Glutamatergic neuron (in vitro differentiated cells): ENCODE data around the gene SPTBN1. TPM values are rescaled to one million over a fixed set of nuclear protein-coding genes. Genes with fewer than 3 reads are reported as not detected.

ENCODE experiments used
- DNase-seq: peaks from one replicate; pipeline ENCODE4 v3.0.0; 2022
- H3K27ac Mint-ChIP-seq: one replicate; pipeline ENCODE4 v1.8.0; 2020; ENCODE audit warnings: mild to moderate bottlenecking, mixed read lengths, inconsistent platforms; ENCODE audit not compliant: unreplicated experiment
- H3K27me3 Mint-ChIP-seq: one replicate; pipeline ENCODE4 v1.8.0; 2020; ENCODE audit warnings: mild to moderate bottlenecking, moderate library complexity, mixed read lengths, inconsistent platforms; ENCODE audit not compliant: unreplicated experiment
- H3K36me3 Mint-ChIP-seq: one replicate; pipeline ENCODE4 v1.8.0; 2020; ENCODE audit warnings: mild to moderate bottlenecking, mixed read lengths, inconsistent platforms; ENCODE audit not compliant: unreplicated experiment
- H3K4me1 Mint-ChIP-seq: one replicate; pipeline ENCODE4 v1.8.0; 2020; ENCODE audit warnings: mild to moderate bottlenecking, low read depth, mixed read lengths, inconsistent platforms; ENCODE audit not compliant: unreplicated experiment
- H3K4me3 Mint-ChIP-seq: one replicate; pipeline ENCODE4 v1.8.0; 2020; ENCODE audit warnings: mild to moderate bottlenecking, mixed read lengths, inconsistent platforms; ENCODE audit not compliant: unreplicated experiment
- H3K9me3 Mint-ChIP-seq: one replicate; pipeline ENCODE4 v1.8.0; 2020; ENCODE audit warnings: mild to moderate bottlenecking, moderate library complexity, mixed read lengths, inconsistent platforms; ENCODE audit not compliant: unreplicated experiment
- total RNA-seq: library from RNA; stranded (reverse); fragmentation: NEBNext Ultra II Directional; extraction: Animal tissue kit (Norgen Biotek cat#: 25700); gene quantifications from one replicate; pipeline ENCODE4 v1.2.1, GENCODE V29; 2021; ENCODE audit not compliant: unreplicated experiment
- TF ChIP-seq, protein P1 (sequence below): fragments of 200-600 bp; sonication (generic); IDR thresholded peaks from one replicate; pipeline ENCODE4 v1.5.0; 2021; ENCODE audit not compliant: partially characterized antibody, unreplicated experiment

SPTBN1 gene
- total RNA-seq, 1 donor from 2014 or later, result 385 TPM

- Mint-ChIP-seq H3K27me3 (no peaks in the 10 kb centered on the region), H3K4me3 (no peak overlapping the region), H3K27ac (no peak overlapping the region), H3K36me3 (no peaks in the 10 kb centered on the region), H3K4me1 (no peaks in the 10 kb centered on the region), H3K9me3 (peaks cover 12% of the 10 kb centered on the region)
- DNase-seq, result no peak
- TF ChIP-seq, protein P1, sequence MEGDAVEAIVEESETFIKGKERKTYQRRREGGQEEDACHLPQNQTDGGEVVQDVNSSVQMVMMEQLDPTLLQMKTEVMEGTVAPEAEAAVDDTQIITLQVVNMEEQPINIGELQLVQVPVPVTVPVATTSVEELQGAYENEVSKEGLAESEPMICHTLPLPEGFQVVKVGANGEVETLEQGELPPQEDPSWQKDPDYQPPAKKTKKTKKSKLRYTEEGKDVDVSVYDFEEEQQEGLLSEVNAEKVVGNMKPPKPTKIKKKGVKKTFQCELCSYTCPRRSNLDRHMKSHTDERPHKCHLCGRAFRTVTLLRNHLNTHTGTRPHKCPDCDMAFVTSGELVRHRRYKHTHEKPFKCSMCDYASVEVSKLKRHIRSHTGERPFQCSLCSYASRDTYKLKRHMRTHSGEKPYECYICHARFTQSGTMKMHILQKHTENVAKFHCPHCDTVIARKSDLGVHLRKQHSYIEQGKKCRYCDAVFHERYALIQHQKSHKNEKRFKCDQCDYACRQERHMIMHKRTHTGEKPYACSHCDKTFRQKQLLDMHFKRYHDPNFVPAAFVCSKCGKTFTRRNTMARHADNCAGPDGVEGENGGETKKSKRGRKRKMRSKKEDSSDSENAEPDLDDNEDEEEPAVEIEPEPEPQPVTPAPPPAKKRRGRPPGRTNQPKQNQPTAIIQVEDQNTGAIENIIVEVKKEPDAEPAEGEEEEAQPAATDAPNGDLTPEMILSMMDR, result no peak
Observed at GRCh38 chr2:54655046-54655809, 199.1 kb downstream of the SPTBN1 start.

DNA sequence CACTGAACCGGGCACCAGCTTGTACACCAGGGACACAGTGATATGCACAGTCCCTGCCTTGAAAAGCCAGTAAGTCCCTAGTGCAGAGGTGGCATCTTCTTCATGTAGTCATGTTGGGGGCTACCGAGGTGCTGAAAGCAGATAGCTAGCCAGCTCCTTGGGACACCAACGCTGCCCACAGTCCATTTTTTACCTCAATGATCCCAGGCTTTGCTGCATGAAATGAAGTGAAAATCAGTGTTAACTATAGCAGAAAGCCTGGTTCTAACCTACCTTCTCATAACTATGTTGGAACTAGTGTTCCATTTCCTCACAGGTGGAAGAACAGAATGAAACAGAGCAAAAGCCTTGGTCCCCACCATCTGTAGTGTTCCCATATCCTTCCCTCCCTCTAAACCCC is 200.7 kb downstream of the SPTBN1 start:
- Mint-ChIP-seq H3K27me3 (no peaks in the 10 kb centered on the region), H3K9me3 (peaks cover 12% of the 10 kb centered on the region), H3K36me3 (no peaks in the 10 kb centered on the region), H3K4me3 (no peak overlapping the region), H3K4me1 (no peaks in the 10 kb centered on the region), H3K27ac (peak overlapping the region; percentile 25)
- TF ChIP-seq, protein P1, result no peak
- no peak for DNase-seq

- Mint-ChIP-seq H3K27ac (no peak overlapping the region), H3K27me3 (no peaks in the 10 kb centered on the region), H3K9me3 (peaks cover 10% of the 10 kb centered on the region), H3K4me1 (no peaks in the 10 kb centered on the region), H3K4me3 (no peak overlapping the region), H3K36me3 (no peaks in the 10 kb centered on the region)
- TF ChIP-seq, protein P1, result peak; percentile 51
- DNase-seq, result peak; percentile 73
Observed at GRCh38 chr2:54657664-54658083, 201.5 kb downstream of the SPTBN1 start.

- peaks cover 2% of the 10 kb centered on the region for H3K27me3 Mint-ChIP-seq
- no peaks in the 10 kb centered on the region for H3K36me3 Mint-ChIP-seq
- H3K27ac Mint-ChIP-seq, result no peak overlapping the region
- TF ChIP-seq, protein P1, result no peak
- H3K4me3 Mint-ChIP-seq, result no peak overlapping the region
- DNase-seq, result no peak
- peaks cover 10% of the 10 kb centered on the region for H3K9me3 Mint-ChIP-seq
- no peaks in the 10 kb centered on the region for H3K4me1 Mint-ChIP-seq
Observed at GRCh38 chr2:54658564-54659071, 202.5 kb downstream of the SPTBN1 start.

- H3K4me3 Mint-ChIP-seq, result no peak overlapping the region
- no peaks in the 10 kb centered on the region for H3K4me1 Mint-ChIP-seq
- TF ChIP-seq, protein P1, result no peak
- peaks cover 6% of the 10 kb centered on the region for H3K36me3 Mint-ChIP-seq
- peaks cover 6% of the 10 kb centered on the region for H3K9me3 Mint-ChIP-seq
- DNase-seq, result no peak
- H3K27ac Mint-ChIP-seq, result no peak overlapping the region
- H3K27me3 Mint-ChIP-seq, result peaks cover 2% of the 10 kb centered on the region
Observed at GRCh38 chr2:54659527-54659926, 203.4 kb downstream of the SPTBN1 start.
